IMR-90 (cell line): Measurements from ENCODE around the gene PTGR2. TPM values are rescaled to one million over a fixed set of nuclear protein-coding genes. Genes with fewer than 3 reads are reported as not detected.
A peak's percentile ranks its signal among the peaks of the same experiment; 100 is the strongest.

Experiments used
- ATAC-seq: fragments of 200-7000 bp; cut with Tn5 transposase; 2 replicates; pipeline ENCODE4 v1.9.1; 2020; ENCODE audit warnings: low read depth, mild to moderate bottlenecking, moderate library complexity
- BruUV-seq: library from RNA; stranded (reverse); fragments of 400-500 nt; replicated peaks from 2 replicates; lab custom pipeline; 2021; lab: Mats Ljungman, UMichigan
- CTCF ChIA-PET: fragments of 300-600 bp; formaldehyde crosslinking; extraction: SDS; loops from one replicate; lab custom pipeline; 2021; ENCODE audit warnings: antibody characterized with exemption; lab: Yijun Ruan, JAX
- POLR2A ChIA-PET: fragments of 300-600 bp; sonication (Branson Sonifier 250); formaldehyde crosslinking; loops from one replicate; lab custom pipeline; 2022; ENCODE audit warnings: antibody characterized with exemption; ENCODE audit not compliant: unreplicated experiment; lab: Charles Lee
- DNase-seq: peaks from one replicate; pipeline ENCODE4 v3.0.0; 2013
- H2AFZ ChIP-seq: replicated peaks from 2 replicates; pipeline ENCODE3; 2013; ENCODE audit warnings: low read length, mild to moderate bottlenecking; ENCODE audit not compliant: poor library complexity
- H2AK5ac ChIP-seq: 2 replicates; pipeline ENCODE4 v1.6.1; 2013; ENCODE audit warnings: low read depth, low read length, inconsistent platforms
- H2AK9ac ChIP-seq: replicated peaks from 2 replicates; pipeline ENCODE3; 2013; ENCODE audit warnings: mild to moderate bottlenecking, low read depth, low read length, moderate library complexity; ENCODE audit not compliant: poor library complexity
- H2BK120ac ChIP-seq: 2 replicates; pipeline ENCODE4 v1.6.1; 2013; ENCODE audit warnings: low read depth, low read length, inconsistent platforms
- H2BK15ac ChIP-seq: 3 replicates; pipeline ENCODE4 v1.6.1; 2013; ENCODE audit warnings: low read depth, low read length, inconsistent platforms
- H2BK20ac ChIP-seq: 2 replicates; pipeline ENCODE4 v1.6.1; 2013; ENCODE audit warnings: low read depth, mild to moderate bottlenecking, inconsistent platforms, low read length, moderate library complexity
- H2BK5ac ChIP-seq: 2 replicates; pipeline ENCODE4 v1.6.1; 2013; ENCODE audit warnings: mild to moderate bottlenecking, low read depth, low read length, inconsistent platforms; ENCODE audit not compliant: poor library complexity, severe bottlenecking
- H3K14ac ChIP-seq: replicated peaks from 2 replicates; pipeline ENCODE4 v1.6.1; 2013; ENCODE audit warnings: low read depth, low read length, inconsistent platforms
- H3K18ac ChIP-seq: 2 replicates; pipeline ENCODE4 v1.6.1; 2013; ENCODE audit warnings: low read depth, low read length, control low read depth
- H3K23ac ChIP-seq: 2 replicates; pipeline ENCODE4 v1.6.1; 2013; ENCODE audit warnings: low read depth, low read length, inconsistent platforms
- H3K27ac ChIP-seq: 2 replicates; pipeline ENCODE4 v1.5.1; 2013; ENCODE audit warnings: mild to moderate bottlenecking, control low read depth, low read length; ENCODE audit not compliant: insufficient read depth
- H3K27me3 ChIP-seq: 2 replicates; pipeline ENCODE4 v1.6.1; 2013; ENCODE audit warnings: low read length; ENCODE audit not compliant: control insufficient read depth, insufficient read depth
- H3K36me3 ChIP-seq: 2 replicates; pipeline ENCODE4 v1.6.1; 2013; ENCODE audit warnings: low read length, mixed read lengths; ENCODE audit not compliant: control insufficient read depth, insufficient read depth
- H3K4ac ChIP-seq: 2 replicates; pipeline ENCODE4 v1.6.1; 2013; ENCODE audit warnings: low read depth, low read length, inconsistent platforms
- H3K4me1 ChIP-seq: 2 replicates; pipeline ENCODE4 v1.6.1; 2013; ENCODE audit warnings: low read length, mixed read lengths; ENCODE audit not compliant: control insufficient read depth, insufficient read depth
- H3K4me2 ChIP-seq: 2 replicates; pipeline ENCODE4 v1.6.1; 2013; ENCODE audit warnings: low read depth, mild to moderate bottlenecking, control low read depth, low read length, moderate library complexity
- H3K4me3 ChIP-seq: 2 replicates; pipeline ENCODE4 v1.5.1; 2013; ENCODE audit warnings: low read depth, mild to moderate bottlenecking, control low read depth, low read length, moderate library complexity; ENCODE audit not compliant: insufficient read depth
- H3K56ac ChIP-seq: 2 replicates; pipeline ENCODE4 v1.6.1; 2013; ENCODE audit warnings: low read length, inconsistent platforms; ENCODE audit not compliant: insufficient read depth; ENCODE audit errors: extremely low read depth
- H3K79me1 ChIP-seq, 2 experiments: 2 replicates each; pipeline ENCODE4 v1.6.1; 2013; ENCODE audit warnings: low read length in 2 of 2, inconsistent platforms in 1 of 2, low read depth in 1 of 2
- H3K9ac ChIP-seq: 2 replicates; pipeline ENCODE4 v1.6.1; 2013; ENCODE audit warnings: low read depth, low read length, control low read depth
- H3K9me1 ChIP-seq: 2 replicates; pipeline ENCODE4 v1.6.1; 2013; ENCODE audit warnings: low read length, inconsistent platforms; ENCODE audit not compliant: insufficient read depth
- H3K9me3 ChIP-seq: 2 replicates; pipeline ENCODE4 v1.6.1; 2013; ENCODE audit warnings: low read length; ENCODE audit not compliant: control insufficient read depth, insufficient read depth
- H4K20me1 ChIP-seq: 2 replicates; pipeline ENCODE4 v1.6.1; 2013; ENCODE audit warnings: low read length, inconsistent platforms; ENCODE audit not compliant: insufficient read depth
- H4K5ac ChIP-seq: 2 replicates; pipeline ENCODE4 v1.6.1; 2013; ENCODE audit warnings: mild to moderate bottlenecking, low read depth, low read length, control low read depth
- H4K8ac ChIP-seq, 2 experiments: 2 replicates each; pipeline ENCODE4 v1.6.1; 2013; ENCODE audit warnings: low read depth in 2 of 2, low read length in 2 of 2, control low read depth in 1 of 2, inconsistent platforms in 1 of 2
- H4K91ac ChIP-seq: 2 replicates; pipeline ENCODE4 v1.6.1; 2013; ENCODE audit warnings: low read depth, low read length, inconsistent platforms; ENCODE audit not compliant: insufficient read depth
- BHLHE40 ChIP-seq: fragments of 150-350 bp; IDR thresholded peaks from 2 replicates; pipeline ENCODE4 v1.6.1; 2016; ENCODE audit warnings: mild to moderate bottlenecking, low read depth, low read length
- CEBPB ChIP-seq: IDR thresholded peaks from 2 replicates; pipeline ENCODE4 v1.6.1; 2012; ENCODE audit warnings: low read depth, low read length, improper control_type of control experiment
- CHD1 ChIP-seq: IDR thresholded peaks from 2 replicates; pipeline ENCODE4 v1.6.1; 2012; ENCODE audit warnings: low read depth, low read length, improper control_type of control experiment
- CTCF ChIP-seq: conservative IDR thresholded peaks from 2 replicates; pipeline ENCODE4 v1.5.1; 2012; ENCODE audit warnings: mild to moderate bottlenecking, low read depth, low read length, improper control_type of control experiment
- ELK1 ChIP-seq: fragments of 150-350 bp; IDR thresholded peaks from 2 replicates; pipeline ENCODE4 v1.6.1; 2016; ENCODE audit warnings: low read depth, mild to moderate bottlenecking, low read length, moderate library complexity, borderline replicate concordance
- FOS ChIP-seq: fragments of 150-350 bp; IDR thresholded peaks from 2 replicates; pipeline ENCODE4 v1.6.1; 2016; ENCODE audit warnings: low read depth, low read length
- MAFK ChIP-seq: IDR thresholded peaks from 2 replicates; pipeline ENCODE4 v1.6.1; 2012; ENCODE audit warnings: low read depth, low read length, improper control_type of control experiment
- MAZ ChIP-seq: IDR thresholded peaks from 2 replicates; pipeline ENCODE4 v1.6.1; 2012; ENCODE audit warnings: low read depth, mild to moderate bottlenecking, low read length, improper control_type of control experiment, moderate library complexity, borderline replicate concordance
- MXI1 ChIP-seq: IDR thresholded peaks from 2 replicates; pipeline ENCODE4 v1.6.1; 2012; ENCODE audit warnings: low read depth, mild to moderate bottlenecking, low read length, moderate library complexity, borderline replicate concordance
- NFE2L2 ChIP-seq: fragments of 150-350 bp; IDR thresholded peaks from 2 replicates; pipeline ENCODE4 v1.6.1; 2016; ENCODE audit warnings: low read depth, mild to moderate bottlenecking, low read length
- POLR2A ChIP-seq: IDR thresholded peaks from 2 replicates; pipeline ENCODE4 v1.6.1; 2012; ENCODE audit warnings: mild to moderate bottlenecking, low read depth, low read length
- RAD21 ChIP-seq: IDR thresholded peaks from 2 replicates; pipeline ENCODE4 v1.6.1; 2012; ENCODE audit warnings: low read length, improper control_type of control experiment
- RFX5 ChIP-seq: IDR thresholded peaks from 2 replicates; pipeline ENCODE4 v1.8.0; 2012; ENCODE audit warnings: low read depth, mild to moderate bottlenecking, low read length, moderate library complexity
- SMC3 ChIP-seq: fragments of 150-350 bp; IDR thresholded peaks from 2 replicates; pipeline ENCODE4 v1.6.1; 2016; ENCODE audit warnings: low read depth, mild to moderate bottlenecking, antibody characterized with exemption, low read length, moderate library complexity
- WGBS, 2 experiments: methylation state at CpG; one replicate each; pipeline versions ENCODE4 v1.1.5 to v1.1.7; 2013; ENCODE audit warnings: missing lambda C conversion rate in 2 of 2; ENCODE audit not compliant: insufficient read length in 1 of 2; ENCODE audit errors: extremely low coverage in 2 of 2; 5-methylcytosine and 5-hydroxymethylcytosine counted together
- dilution Hi-C: fragments of 300-500 bp; cut with HindIII; formaldehyde crosslinking; loops from one replicate; pipeline ENCODE4 v1.14.3; 2018; ENCODE audit warnings: low sequenced_read_pairs; ENCODE audit not compliant: unreplicated experiment
- in situ Hi-C: fragments of 300-500 bp; cut with MboI; formaldehyde crosslinking; loops from 3 replicates; pipeline ENCODE4 v1.14.3; 2019; ENCODE audit warnings: low sequenced_read_pairs, inconsistent platforms, mixed read lengths
- intact Hi-C: fragments of 100-400 bp; cut with micrococcal nuclease; formaldehyde crosslinking; loops from 2 replicates; pipeline ENCODE4 v1.10.0; 2022
- polyA plus RNA-seq, 3 experiments: library from polyadenylated mRNA; depleted of rRNA; stranded (reverse); fragments of >200 nt; gene quantifications; 2 replicates each; pipeline ENCODE4 v1.2.3, GENCODE V29; 2012; ENCODE audit warnings: low replicate concordance in 1 of 3
- total RNA-seq: library from RNA; depleted of rRNA; stranded (reverse); fragments of >200 nt; gene quantifications from 2 replicates; pipeline ENCODE4 v1.2.3, GENCODE V29; 2012
- TF ChIP-seq, protein P1 (sequence below): fragments of 150-350 bp; IDR thresholded peaks from 2 replicates; pipeline ENCODE4 v1.6.1; 2017; ENCODE audit warnings: mild to moderate bottlenecking, antibody characterized with exemption, low read length, low read depth

Gene PTGR2
- total and polyA plus RNA-seq, 2 of the 4 experiments (the other 2 are of a cell fraction), result 1.3 to 3.2 TPM

DNA sequence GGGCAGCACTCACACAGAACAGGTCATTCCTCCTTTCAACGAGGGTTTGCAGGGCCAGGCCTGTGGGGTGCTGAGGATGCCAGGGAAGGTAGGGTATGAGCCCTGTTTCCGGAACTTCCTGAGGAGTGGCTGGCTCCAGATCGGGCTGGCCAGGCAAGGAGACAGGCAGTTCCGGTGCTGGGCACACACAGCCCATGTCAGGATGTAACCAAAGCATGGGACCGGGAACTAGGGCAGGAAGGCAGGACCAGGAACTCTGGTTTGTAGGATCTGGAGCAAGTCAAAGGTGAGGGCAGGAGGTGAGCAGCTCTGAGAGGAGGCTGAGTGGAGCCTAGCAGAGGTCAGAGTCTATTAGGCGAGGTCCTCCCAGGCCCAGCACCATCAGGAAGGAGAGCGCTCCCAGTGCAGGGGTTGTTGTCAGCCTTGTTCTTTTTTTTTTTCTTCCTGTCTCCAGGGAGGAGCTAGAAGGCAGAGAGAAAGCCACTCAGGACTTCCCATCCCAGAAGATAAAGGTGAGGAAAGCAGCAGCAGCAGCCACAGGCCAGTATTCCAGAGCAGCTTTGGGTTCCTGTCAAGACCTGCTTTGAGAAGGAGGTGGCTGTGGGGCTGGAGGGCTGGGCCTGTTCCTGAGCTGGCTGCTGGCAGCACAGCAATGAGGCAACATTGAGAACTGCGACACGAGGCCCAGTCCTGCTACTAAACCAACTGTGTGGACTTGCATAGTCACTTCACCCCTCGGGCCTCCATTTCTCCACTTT, 49.0 kb upstream of the PTGR2 start:
- in situ Hi-C loops, result no loop called here
- TF ChIP-seq FOS (no peak), POLR2A (no peak), ELK1 (no peak), RFX5 (no peak), RAD21 (no peak), MAZ (no peak), CTCF (no peak), CHD1 (no peak), NFE2L2 (no peak), MXI1 (no peak), MAFK (no peak), BHLHE40 (no peak), CEBPB (no peak), SMC3 (no peak)
- TF ChIP-seq, protein P1, sequence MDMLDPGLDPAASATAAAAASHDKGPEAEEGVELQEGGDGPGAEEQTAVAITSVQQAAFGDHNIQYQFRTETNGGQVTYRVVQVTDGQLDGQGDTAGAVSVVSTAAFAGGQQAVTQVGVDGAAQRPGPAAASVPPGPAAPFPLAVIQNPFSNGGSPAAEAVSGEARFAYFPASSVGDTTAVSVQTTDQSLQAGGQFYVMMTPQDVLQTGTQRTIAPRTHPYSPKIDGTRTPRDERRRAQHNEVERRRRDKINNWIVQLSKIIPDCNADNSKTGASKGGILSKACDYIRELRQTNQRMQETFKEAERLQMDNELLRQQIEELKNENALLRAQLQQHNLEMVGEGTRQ, result no peak

More for the DNA sequence above, 49.0 kb upstream of the PTGR2 start:
- Histone ChIP-seq H3K56ac (no peak overlapping the region), H3K27me3 (no peaks in the 10 kb centered on the region), H3K9me1 (no peaks in the 10 kb centered on the region), H4K5ac (no peak overlapping the region), H2BK5ac (no peak overlapping the region), H4K20me1 (no peaks in the 10 kb centered on the region), H2AFZ (peak overlapping the region; percentile 28), H4K8ac (no peak overlapping the region), H3K4ac (no peak overlapping the region), H2BK120ac (no peak overlapping the region), H2AK5ac (no peak overlapping the region), H2AK9ac (peak overlapping the region; percentile 18), H3K79me1 (no peaks in the 10 kb centered on the region), H3K23ac (no peak overlapping the region), H3K14ac (no peak overlapping the region), H2BK20ac (no peak overlapping the region), H4K91ac (no peak overlapping the region), H3K4me3 (no peak overlapping the region), H3K27ac (no peak overlapping the region), H3K4me2 (no peak overlapping the region), H3K9me3 (no peaks in the 10 kb centered on the region), H2BK15ac (no peak overlapping the region), H3K18ac (no peak overlapping the region), H3K4me1 (peaks cover 2% of the 10 kb centered on the region; the same call in 1 of the 2 replicates), H3K9ac (no peak overlapping the region), H3K36me3 (no peaks in the 10 kb centered on the region)
- dilution Hi-C loops, result no loop called here
- ChIA-PET POLR2A (no interaction called here), CTCF (interaction anchor here (0.7 kb wide), 1 partner anchor 138 kb away, joined by 4 read pairs; no protein-coding TSS in a partner anchor)
- no TSS peak for BruUV-seq
- ATAC-seq (no peak), DNase-seq (no peak)
- intact Hi-C loops, result no loop called here
- 92% methylated on average over 2 of the region's 10 CpGs; no CpG with 5 or more reads in 1 of the 2 experiments for WGBS, 2 experiments
